Type B pancreatic cell (in vitro differentiated cells): ENCODE data around the gene LSS. TPM values are rescaled to one million over a fixed set of nuclear protein-coding genes. Genes with fewer than 3 reads are reported as not detected.
"Not testable (repeated sequence)": the region's sequence is repeated elsewhere in the genome, so short reads cannot be mapped to it uniquely, and the experiment has no call there.

Experiments used
- DNase-seq: peaks from one replicate; pipeline ENCODE4 v3.0.0; 2021; ENCODE audit warnings: mixed read lengths; ENCODE audit not compliant: unreplicated experiment; ENCODE audit errors: extremely low spot score
- H3K27ac Mint-ChIP-seq: 2 replicates; pipeline ENCODE4 v1.8.0; 2021; ENCODE audit warnings: mild to moderate bottlenecking, mixed read lengths
- H3K27me3 Mint-ChIP-seq: 2 replicates; pipeline ENCODE4 v1.8.0; 2021; ENCODE audit warnings: mixed read lengths
- H3K36me3 Mint-ChIP-seq: 2 replicates; pipeline ENCODE4 v1.8.0; 2021; ENCODE audit warnings: mixed read lengths
- H3K4me1 Mint-ChIP-seq: one replicate; pipeline ENCODE4 v1.8.0; 2021; ENCODE audit warnings: mixed read lengths; ENCODE audit not compliant: unreplicated experiment
- H3K4me3 Mint-ChIP-seq: 2 replicates; pipeline ENCODE4 v1.8.0; 2021; ENCODE audit warnings: mild to moderate bottlenecking, mixed read lengths
- H3K9me3 Mint-ChIP-seq: 2 replicates; pipeline ENCODE4 v1.8.0; 2021; ENCODE audit warnings: mixed read lengths
- total RNA-seq: library from RNA; stranded (reverse); gene quantifications from 2 replicates; pipeline ENCODE4 v1.2.1, GENCODE V29; 2021; ENCODE audit warnings: low replicate concordance
- TF ChIP-seq, protein P1 (sequence below): fragments of 200-600 bp; sonication (generic); conservative IDR thresholded peaks from 2 replicates; pipeline ENCODE4 v1.5.0; 2021; ENCODE audit warnings: antibody characterized with exemption, mild to moderate bottlenecking

The LSS gene
- total RNA-seq, 1 donor from 2014 or later, result 70.2 TPM

DNA sequence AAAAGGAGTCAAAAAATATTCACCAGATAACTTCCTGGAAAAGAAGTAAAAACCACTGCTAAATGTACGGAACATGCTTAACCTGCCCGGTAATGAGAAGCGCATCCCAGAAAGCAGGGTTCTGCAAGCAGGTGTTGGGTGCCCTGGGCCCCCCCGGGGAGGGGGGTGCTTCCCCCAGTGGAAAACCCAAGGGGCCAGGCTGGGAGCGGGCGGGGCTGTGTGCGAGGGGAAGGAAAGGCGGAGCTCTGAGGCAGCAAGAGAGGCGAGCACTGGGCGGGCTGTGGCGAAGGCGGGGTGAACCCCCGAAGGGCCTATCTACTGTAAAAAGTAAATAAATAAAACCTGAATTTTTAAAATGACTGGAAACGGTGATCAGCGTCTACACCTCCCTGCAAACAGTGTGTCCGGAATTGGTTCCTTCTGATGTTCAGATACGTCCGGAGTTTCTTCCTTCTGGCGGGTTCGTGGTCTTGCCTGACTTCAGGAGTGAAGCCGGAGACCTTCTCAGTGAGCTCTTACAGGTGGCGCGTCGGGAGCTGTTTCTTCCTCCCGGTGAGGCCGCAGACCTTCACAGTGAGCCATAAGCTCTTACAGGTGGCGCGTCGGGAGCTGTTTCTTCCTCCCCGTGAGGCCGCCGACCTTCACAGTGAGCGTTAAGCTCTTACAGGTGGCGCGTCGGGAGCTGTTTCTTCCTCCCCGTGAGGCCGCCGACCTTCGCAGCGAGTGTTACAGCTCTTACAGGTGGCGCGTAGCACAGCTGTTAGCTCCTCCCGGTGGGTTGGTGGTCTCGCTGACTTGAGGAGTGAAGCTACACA, 86.6 kb downstream of the LSS start:
- peaks cover 31% of the 10 kb centered on the region for H3K27me3 Mint-ChIP-seq
- peaks cover 6% of the 10 kb centered on the region for H3K36me3 Mint-ChIP-seq
- DNase-seq, result no peak
- H3K9me3 Mint-ChIP-seq, result no peaks in the 10 kb centered on the region
- peak overlapping the region; percentile 82 for H3K4me3 Mint-ChIP-seq
- peak overlapping the region; percentile 62 for H3K27ac Mint-ChIP-seq
- TF ChIP-seq, protein P1, sequence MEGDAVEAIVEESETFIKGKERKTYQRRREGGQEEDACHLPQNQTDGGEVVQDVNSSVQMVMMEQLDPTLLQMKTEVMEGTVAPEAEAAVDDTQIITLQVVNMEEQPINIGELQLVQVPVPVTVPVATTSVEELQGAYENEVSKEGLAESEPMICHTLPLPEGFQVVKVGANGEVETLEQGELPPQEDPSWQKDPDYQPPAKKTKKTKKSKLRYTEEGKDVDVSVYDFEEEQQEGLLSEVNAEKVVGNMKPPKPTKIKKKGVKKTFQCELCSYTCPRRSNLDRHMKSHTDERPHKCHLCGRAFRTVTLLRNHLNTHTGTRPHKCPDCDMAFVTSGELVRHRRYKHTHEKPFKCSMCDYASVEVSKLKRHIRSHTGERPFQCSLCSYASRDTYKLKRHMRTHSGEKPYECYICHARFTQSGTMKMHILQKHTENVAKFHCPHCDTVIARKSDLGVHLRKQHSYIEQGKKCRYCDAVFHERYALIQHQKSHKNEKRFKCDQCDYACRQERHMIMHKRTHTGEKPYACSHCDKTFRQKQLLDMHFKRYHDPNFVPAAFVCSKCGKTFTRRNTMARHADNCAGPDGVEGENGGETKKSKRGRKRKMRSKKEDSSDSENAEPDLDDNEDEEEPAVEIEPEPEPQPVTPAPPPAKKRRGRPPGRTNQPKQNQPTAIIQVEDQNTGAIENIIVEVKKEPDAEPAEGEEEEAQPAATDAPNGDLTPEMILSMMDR, result no peak
- H3K4me1 Mint-ChIP-seq, result peaks cover 23% of the 10 kb centered on the region

DNA sequence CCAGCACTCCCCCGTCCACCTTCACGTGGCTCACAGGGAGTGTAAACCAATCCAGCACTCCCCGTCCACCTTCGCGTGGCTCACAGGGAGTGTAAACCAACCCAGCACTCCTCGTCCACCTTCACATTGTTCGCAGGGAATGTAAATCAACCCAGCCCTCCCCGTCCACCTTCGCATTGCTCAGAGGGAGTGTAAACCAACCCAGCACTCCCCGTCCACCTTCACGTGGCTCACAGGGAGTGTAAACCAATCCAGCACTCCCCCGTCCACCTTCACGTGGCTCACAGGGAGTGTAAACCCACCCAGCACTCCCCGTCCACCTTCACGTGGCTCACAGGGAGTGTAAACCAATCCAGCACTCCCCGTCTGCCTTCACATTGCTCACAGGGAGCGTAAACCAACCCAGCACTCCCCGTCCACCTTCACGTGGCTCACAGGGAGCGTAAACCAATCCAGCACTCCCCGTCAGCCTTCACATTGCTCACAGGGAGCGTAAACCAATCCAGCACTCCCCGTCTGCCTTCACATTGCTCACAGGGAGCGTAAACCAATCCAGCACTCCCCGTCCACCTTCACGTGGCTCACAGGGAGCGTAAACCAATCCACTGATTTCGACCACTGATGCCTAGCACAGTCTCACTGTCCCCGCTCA, 88.1 kb downstream of the LSS start:
- Mint-ChIP-seq H3K27ac (peak overlapping the region; percentile 87), H3K27me3 (peaks cover 34% of the 10 kb centered on the region), H3K4me3 (peak overlapping the region; percentile 66), H3K4me1 (peaks cover 22% of the 10 kb centered on the region)
- not testable (repeated sequence) for DNase-seq, H3K9me3 Mint-ChIP-seq, H3K36me3 Mint-ChIP-seq

DNA sequence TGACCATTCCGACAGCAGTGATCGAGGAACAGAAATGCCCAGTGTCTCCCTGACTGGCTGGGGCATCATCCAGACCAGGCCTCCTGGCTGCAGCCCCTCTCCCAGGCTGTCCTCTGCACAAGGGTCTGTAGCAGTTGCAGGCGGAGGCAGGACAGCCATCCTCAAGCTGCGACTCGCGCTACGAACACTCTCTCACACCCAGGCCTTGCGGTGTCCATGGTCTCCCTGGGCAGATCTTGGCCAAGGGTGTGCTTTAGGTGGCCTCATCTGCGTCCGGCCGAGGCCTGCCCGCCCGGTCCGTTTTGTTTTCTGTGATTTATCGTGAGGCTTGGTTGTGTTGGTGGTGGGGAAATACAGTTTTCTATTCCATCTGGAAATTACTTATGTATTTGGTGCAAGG, 88.9 kb downstream of the LSS start:
- H3K36me3 Mint-ChIP-seq, result peaks cover 6% of the 10 kb centered on the region
- H3K4me1 Mint-ChIP-seq, result peaks cover 22% of the 10 kb centered on the region
- peak overlapping the region; percentile 87 for H3K27ac Mint-ChIP-seq
- H3K27me3 Mint-ChIP-seq, result peaks cover 34% of the 10 kb centered on the region
- no peak overlapping the region for H3K4me3 Mint-ChIP-seq
- H3K9me3 Mint-ChIP-seq, result no peaks in the 10 kb centered on the region
- DNase-seq, result no peak
- TF ChIP-seq, protein P1, result no peak

DNA sequence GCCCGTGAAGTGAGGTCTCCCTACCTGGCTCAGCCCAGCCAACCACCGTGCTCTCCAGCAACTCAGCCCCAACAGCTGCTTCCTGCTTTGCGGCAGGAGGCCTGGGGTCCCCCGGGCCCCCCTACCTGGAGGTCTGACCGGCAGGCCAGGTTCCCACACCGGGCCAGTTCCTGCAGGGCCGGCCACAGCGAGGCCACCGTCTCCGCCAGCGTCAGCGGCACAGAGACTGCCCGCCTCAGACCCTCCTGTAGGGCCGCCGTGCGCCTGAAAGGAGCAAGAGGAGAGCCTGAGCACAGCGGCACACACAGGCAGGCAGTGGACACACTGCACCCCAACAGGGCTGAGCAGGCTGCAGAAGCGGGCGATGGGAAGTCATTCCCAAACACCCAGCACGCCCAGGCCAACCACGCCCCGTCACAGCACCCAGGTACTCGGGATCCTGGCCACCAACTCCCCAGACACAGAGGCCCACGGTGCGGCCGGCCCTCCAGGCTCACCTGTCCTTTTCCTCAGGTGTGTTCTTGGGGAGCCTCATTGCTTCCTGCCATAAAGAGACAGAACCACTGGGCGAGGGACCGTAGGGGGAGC, 90.1 kb downstream of the LSS start:
- no peak overlapping the region for H3K27ac Mint-ChIP-seq

More for the DNA sequence above, 90.1 kb downstream of the LSS start:
- H3K4me1 Mint-ChIP-seq, result peaks cover 16% of the 10 kb centered on the region
- no peaks in the 10 kb centered on the region for H3K9me3 Mint-ChIP-seq
- peaks cover 32% of the 10 kb centered on the region for H3K27me3 Mint-ChIP-seq
- H3K36me3 Mint-ChIP-seq, result peaks cover 6% of the 10 kb centered on the region
- DNase-seq, result no peak
- no peak overlapping the region for H3K4me3 Mint-ChIP-seq
- TF ChIP-seq, protein P1, result no peak

Other genes with a start within 250 kb of the LSS start
- gene COL6A1, start 247.0 kb downstream of the LSS start, total RNA-seq, result 78.4 and 167 TPM in 2 replicates
- 23.8 and 114 TPM in 2 replicates for gene COL6A2, start 130.7 kb downstream of the LSS start, total RNA-seq
- gene FTCD, start 73.2 kb downstream of the LSS start, total RNA-seq, result 26.9 and 45.0 TPM in 2 replicates
- 18.5 and 24.7 TPM in 2 replicates for gene SPATC1L, start 44.3 kb downstream of the LSS start, total RNA-seq
- gene MCM3AP, start 56.8 kb upstream of the LSS start, total RNA-seq, result 89.9 and 120 TPM in 2 replicates
- gene YBEY, start 57.6 kb upstream of the LSS start, total RNA-seq, result 17.9 and 20.0 TPM in 2 replicates
- gene C21orf58, start 95.1 kb upstream of the LSS start, total RNA-seq, result 14.0 and 36.6 TPM in 2 replicates
- 30.8 and 50.3 TPM in 2 replicates for gene PCNT, start 95.4 kb upstream of the LSS start, total RNA-seq
- 37.9 and 49.4 TPM in 2 replicates for gene DIP2A, start 230.1 kb upstream of the LSS start, total RNA-seq